ACHN (cell line): Measurements from ENCODE around the gene OR7G1.

Experiments used
- DNase-seq: peaks from one replicate; pipeline ENCODE4 v3.0.0-alpha.2; 2015
- in situ Hi-C: cut with HindIII; loops from 2 replicates; pipeline ENCODE4 v1.10.0; 2017; ENCODE audit warnings: low sequenced_read_pairs, low pct_ligation_motif_present, low pct_unique_long_range_greater_than_20kb

Gene OR7G1

DNA sequence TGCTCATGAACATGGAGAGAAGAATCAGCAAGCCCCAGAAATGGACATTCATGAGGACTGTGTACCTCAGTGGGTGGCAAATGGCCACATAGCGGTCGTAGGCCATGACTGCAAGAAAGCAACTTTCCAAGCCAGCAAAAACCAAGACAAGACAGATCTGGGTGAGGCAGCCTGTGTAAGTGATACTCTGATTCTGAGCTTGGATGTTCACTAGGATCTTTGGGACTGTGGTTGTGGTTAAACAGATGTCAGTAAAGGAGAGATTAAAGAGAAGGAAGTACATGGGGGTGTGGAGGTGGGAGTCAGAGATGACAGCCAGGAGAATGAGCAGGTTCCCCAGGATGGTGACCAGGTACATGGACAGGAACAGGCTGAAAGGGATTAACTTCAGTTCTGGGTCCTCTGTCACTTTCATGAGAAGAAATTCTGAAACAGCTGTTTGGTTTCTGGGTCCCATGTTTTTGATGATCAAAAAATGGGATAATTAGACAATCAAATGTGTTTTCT lies at the start of gene OR7G1:
OR7G1 (minus strand) TSS at position 457 of the 507 bp plus-strand sequence; CDS start at position 457, 0 bp downstream.
- DNase-seq: no peak
- in situ Hi-C loops: no loop called here

GRCh38 chr19:9165261-9165660 lies 49.7 kb upstream of the OR7G1 start:
- in situ Hi-C loops: no loop called here
- no peak for DNase-seq

DNA sequence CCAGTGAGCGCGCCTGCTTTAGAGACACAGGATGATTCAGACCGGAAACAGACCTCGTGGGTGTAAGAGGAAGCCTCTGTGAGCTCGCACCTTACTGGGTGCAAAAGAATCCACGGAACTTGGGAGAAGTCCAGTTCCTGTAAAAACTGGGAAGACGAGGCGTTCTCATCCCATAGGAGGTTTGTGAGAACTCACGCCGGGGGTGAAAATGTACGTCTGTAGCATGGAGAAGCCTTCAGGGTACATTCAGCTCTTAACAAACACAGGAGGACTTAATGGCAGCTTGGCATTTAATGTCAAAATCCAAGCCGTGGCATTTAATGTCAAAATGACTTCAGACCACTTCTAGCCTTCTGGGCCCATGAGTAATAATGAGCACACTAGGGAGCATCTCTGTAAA lies 45.9 kb upstream of the OR7G1 start:
- DNase-seq: no peak
- in situ Hi-C loops: no loop called here

- in situ Hi-C loops: no loop called here
- no peak for DNase-seq
Measured at GRCh38 chr19:9159891-9160290, 44.3 kb upstream of the OR7G1 start.

GRCh38 chr19:9156304-9156703 lies 40.7 kb upstream of the OR7G1 start:
- no peak for DNase-seq
- in situ Hi-C loops: no loop called here

GRCh38 chr19:9155591-9155990 lies 40.0 kb upstream of the OR7G1 start:
- in situ Hi-C loops: no loop called here

GRCh38 chr19:9151367-9151766 lies 35.8 kb upstream of the OR7G1 start:
- no peak for DNase-seq
- in situ Hi-C loops: no loop called here

More at GRCh38 chr19:9155591-9155990, 40.0 kb upstream of the OR7G1 start:
- DNase-seq: no peak

GRCh38 chr19:9150650-9151049 lies 35.1 kb upstream of the OR7G1 start:
- in situ Hi-C loops: no loop called here
- no peak for DNase-seq

DNA sequence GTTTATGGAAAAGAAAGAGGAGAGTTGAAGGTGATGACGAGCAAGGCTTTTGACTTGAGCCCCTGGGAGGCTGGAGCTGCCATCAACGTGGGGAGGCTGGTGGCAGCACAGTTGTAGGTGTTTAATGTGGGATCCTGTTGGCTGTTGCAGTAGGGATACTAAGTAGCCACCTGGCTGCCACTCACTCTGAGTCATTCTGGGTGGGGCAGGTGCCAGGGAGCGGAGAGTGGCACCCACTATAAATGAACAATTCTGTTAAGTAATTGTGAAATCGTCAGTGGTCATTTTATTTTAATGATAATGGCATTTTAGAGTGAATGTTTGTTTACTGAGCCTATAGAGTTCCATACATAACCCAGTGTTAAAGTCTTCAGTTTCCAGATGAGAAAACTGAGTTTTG lies 34.4 kb upstream of the OR7G1 start:
- no peak for DNase-seq
- in situ Hi-C loops: no loop called here

GRCh38 chr19:9148697-9149096 lies 33.1 kb upstream of the OR7G1 start:
- in situ Hi-C loops: no loop called here

GRCh38 chr19:9146882-9147281 lies 31.3 kb upstream of the OR7G1 start:
- in situ Hi-C loops: no loop called here
- DNase-seq: no peak

More at GRCh38 chr19:9148697-9149096, 33.1 kb upstream of the OR7G1 start:
- DNase-seq: no peak

GRCh38 chr19:9144920-9145319 lies 29.4 kb upstream of the OR7G1 start:
- in situ Hi-C loops: no loop called here
- no peak for DNase-seq

GRCh38 chr19:9140159-9140874 lies 24.8 kb upstream of the OR7G1 start, which contains the start of gene ZNF317:
Gene ZNF317, plus strand, starts transcription at chr19:9140397. Its CDS starts 15,620 bp downstream, at chr19:9156017.
- peak; percentile 92 for DNase-seq
- in situ Hi-C loops: no loop called here

GRCh38 chr19:9139609-9140158 lies 24.1 kb upstream of the OR7G1 start:
- DNase-seq: no peak
- in situ Hi-C loops: no loop called here

- in situ Hi-C loops: no loop called here
- no peak for DNase-seq
Measured at GRCh38 chr19:9132422-9132821, 16.9 kb upstream of the OR7G1 start.

DNA sequence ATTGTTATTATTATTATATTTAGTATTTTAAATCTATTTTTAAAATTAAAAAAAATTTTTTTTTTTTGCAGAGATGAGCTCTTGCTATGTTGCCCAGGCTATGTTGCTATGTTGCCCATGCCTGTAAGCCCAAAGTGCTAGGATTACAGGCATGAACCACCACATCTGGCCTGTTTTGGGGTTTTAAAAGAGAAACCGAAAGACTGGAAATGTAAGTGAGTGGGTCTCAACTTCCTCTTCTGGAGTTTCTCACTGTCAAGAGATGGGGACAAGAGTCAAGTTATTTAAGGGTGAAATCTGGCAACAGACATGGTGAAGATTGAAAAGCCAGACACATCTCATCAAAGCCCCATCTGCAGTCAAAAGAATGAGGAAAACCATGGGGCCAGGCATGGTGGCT lies 15.4 kb upstream of the OR7G1 start:
- in situ Hi-C loops: no loop called here
- DNase-seq: no peak

DNA sequence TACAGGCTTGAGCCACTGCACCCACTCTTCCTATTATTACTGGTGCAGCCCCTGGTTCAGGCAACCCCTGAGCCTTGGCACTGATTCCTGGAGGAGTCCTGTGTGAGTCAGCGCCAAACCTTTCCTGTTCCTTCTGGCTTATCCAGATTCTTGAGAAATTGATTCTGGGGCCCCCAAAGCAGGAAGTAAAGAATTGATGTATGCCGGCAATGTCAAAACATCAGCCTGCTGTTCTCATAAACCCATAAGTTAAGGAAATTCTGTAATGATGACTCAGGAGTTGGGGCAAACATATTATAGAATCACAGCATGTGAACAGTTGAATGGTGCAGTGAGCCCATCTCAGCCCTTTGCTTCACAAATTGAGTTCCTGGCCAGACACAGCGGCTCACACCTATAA lies 12.6 kb upstream of the OR7G1 start:
- in situ Hi-C loops: no loop called here
- no peak for DNase-seq

DNA sequence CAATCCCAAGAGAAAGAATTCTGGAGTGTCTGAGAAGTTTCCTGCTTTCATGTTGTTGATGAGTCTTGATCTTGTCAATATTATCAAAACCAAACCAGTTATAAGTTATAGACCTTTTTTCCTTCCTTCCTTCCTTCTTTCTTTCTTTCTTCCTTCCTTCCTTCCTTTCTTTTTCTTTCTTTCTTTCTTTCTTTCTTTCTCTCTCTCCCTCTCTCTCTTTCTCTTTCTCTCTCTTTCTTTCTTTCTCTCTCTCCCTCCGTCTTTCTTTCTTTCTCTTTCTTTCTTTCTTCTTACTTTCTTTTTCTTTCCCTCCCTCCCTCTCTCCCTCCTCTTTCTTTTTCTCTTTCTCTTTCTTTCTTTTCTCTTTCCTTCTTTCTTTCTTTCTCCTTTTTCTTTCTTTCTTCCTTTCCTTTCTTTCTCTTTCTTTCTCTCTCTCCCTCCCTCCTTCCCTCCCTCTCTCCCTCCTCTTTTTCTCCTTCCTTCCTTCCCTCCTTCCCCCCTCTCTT lies 11.4 kb upstream of the OR7G1 start, which contains the start of gene OR7G3:
OR7G3 (minus strand) TSS at position 51 of the 506 bp plus-strand sequence; CDS start at position 51, 0 bp downstream.
- DNase-seq: no peak
- in situ Hi-C loops: no loop called here

DNA sequence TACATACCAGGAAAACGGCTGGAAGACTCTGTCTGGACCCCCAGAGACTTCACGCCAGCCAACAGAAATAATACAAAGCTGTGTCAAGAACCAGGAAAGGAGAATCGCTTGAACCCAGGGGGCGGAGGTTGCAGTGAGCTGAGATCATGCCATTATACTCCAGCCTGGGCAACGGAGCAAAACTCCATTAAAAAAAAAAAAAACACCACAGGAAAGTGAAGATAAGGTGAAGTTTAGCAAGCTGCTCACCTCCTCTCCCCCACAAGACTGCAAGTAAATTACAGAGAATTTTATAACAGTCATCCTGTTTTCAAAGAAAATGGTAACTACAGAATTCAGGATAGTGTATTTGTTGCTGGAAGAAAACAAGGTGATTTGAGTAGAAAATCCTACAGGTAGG lies 984 bp upstream of the OR7G1 start:
- DNase-seq: no peak
- in situ Hi-C loops: no loop called here

GRCh38 chr19:9109959-9110358 lies 5.6 kb downstream of the OR7G1 start:
- DNase-seq: no peak
- in situ Hi-C loops: no loop called here
